ENCODE measurements around the gene UST. TPM values are rescaled to one million over a fixed set of nuclear protein-coding genes. Genes with fewer than 3 reads are reported as not detected.

Gene UST
- total and polyA plus RNA-seq, 9 of the 15 experiments (the other 6 are each of a cell fraction or from before 2014, with no cell fraction given), result 0.04 to 0.10 TPM; not detected in 7

DNA sequence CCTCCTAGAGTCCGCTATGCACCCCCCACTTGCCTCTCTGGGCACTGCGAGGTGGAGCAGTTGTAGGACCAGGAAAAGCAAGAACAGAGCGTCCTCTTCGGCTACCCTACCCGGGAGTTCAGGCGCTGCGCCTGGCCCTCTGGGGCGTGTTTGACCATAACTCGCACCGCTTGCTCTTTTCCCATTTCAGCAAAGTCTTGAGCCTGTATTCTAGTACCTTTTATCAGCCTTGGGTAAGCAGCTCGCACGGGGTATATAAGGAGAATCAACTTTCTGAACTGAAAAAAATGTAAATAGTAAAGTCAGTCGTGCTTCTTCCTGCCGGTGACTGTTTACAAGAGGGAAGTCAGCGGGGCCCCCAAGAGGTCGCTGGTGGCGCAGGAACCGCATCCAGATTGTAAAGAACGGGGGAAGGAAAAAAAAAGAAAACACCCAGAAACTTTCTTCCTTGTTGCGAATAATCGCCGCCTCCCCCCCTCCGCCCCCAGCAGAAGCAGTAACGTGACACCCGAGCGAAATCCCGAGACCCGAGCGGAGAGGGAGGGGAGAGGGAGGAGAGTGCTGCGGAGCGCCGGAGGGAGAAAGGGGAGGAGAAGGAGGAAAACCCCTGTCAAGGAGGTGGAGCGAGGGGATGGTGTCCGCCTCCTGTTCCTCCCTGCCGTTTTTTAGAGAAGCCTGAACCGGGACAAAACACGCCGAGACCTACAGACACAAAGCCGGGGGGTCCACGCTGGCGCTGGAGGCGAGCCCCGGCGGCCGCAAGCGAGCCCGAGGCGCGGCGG, at the start of gene UST (continued):
- TF ChIP-seq, protein P1, sequence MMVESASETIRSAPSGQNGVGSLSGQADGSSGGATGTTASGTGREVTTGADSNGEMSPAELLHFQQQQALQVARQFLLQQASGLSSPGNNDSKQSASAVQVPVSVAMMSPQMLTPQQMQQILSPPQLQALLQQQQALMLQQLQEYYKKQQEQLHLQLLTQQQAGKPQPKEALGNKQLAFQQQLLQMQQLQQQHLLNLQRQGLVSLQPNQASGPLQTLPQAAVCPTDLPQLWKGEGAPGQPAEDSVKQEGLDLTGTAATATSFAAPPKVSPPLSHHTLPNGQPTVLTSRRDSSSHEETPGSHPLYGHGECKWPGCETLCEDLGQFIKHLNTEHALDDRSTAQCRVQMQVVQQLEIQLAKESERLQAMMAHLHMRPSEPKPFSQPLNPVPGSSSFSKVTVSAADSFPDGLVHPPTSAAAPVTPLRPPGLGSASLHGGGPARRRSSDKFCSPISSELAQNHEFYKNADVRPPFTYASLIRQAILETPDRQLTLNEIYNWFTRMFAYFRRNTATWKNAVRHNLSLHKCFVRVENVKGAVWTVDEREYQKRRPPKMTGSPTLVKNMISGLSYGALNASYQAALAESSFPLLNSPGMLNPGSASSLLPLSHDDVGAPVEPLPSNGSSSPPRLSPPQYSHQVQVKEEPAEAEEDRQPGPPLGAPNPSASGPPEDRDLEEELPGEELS (CRISPR knock-in tag; IDR thresholded peaks at IDR 0.05; ENCODE audit: borderline replicate concordance), result no peak
- TF ChIP-seq, protein P2, sequence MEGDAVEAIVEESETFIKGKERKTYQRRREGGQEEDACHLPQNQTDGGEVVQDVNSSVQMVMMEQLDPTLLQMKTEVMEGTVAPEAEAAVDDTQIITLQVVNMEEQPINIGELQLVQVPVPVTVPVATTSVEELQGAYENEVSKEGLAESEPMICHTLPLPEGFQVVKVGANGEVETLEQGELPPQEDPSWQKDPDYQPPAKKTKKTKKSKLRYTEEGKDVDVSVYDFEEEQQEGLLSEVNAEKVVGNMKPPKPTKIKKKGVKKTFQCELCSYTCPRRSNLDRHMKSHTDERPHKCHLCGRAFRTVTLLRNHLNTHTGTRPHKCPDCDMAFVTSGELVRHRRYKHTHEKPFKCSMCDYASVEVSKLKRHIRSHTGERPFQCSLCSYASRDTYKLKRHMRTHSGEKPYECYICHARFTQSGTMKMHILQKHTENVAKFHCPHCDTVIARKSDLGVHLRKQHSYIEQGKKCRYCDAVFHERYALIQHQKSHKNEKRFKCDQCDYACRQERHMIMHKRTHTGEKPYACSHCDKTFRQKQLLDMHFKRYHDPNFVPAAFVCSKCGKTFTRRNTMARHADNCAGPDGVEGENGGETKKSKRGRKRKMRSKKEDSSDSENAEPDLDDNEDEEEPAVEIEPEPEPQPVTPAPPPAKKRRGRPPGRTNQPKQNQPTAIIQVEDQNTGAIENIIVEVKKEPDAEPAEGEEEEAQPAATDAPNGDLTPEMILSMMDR (IDR thresholded peaks at IDR 0.05 in 2 of 3, conservative IDR thresholded peaks at IDR 0.05 in 1 of 3; ENCODE audit: insufficient read depth in 2 of 3, low read depth in 1 of 3, low read length in 3 of 3), result peak in 2 of 3 experiments; percentile 50 to 51; a peak in 4 of 6 replicates
- no peak for TF ChIP-seq POLR2G (IDR thresholded peaks at IDR 0.05; ENCODE audit: low read depth, low read length)
- TF ChIP-seq SMAD2 (IDR thresholded peaks at IDR 0.05; ENCODE audit: low read depth, low read length), result no peak
- peak; percentile 29; the same call in 1 of the 2 replicates for TF ChIP-seq CXXC5 (CRISPR knock-in tag; IDR thresholded peaks at IDR 0.05)
- no peak for TF ChIP-seq FOXA3 (CRISPR knock-in tag; conservative IDR thresholded peaks at IDR 0.05 in 1 of 2, IDR thresholded peaks at IDR 0.05 in 1 of 2)
- no peak for TF ChIP-seq ESRRB (CRISPR knock-in tag; IDR thresholded peaks at IDR 0.05; ENCODE audit: borderline replicate concordance)
- TF ChIP-seq, protein P3, sequence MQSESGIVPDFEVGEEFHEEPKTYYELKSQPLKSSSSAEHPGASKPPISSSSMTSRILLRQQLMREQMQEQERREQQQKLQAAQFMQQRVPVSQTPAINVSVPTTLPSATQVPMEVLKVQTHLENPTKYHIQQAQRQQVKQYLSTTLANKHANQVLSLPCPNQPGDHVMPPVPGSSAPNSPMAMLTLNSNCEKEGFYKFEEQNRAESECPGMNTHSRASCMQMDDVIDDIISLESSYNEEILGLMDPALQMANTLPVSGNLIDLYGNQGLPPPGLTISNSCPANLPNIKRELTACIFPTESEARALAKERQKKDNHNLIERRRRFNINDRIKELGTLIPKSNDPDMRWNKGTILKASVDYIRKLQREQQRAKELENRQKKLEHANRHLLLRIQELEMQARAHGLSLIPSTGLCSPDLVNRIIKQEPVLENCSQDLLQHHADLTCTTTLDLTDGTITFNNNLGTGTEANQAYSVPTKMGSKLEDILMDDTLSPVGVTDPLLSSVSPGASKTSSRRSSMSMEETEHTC (IDR thresholded peaks at IDR 0.05), result 0 out of 2 replicates have a peak, but pooled peaks have one; percentile 18
- peak; percentile 22; the same call in 1 of the 2 replicates for TF ChIP-seq BHLHE40 (IDR thresholded peaks at IDR 0.05; ENCODE audit: low read length)
- TF ChIP-seq NUFIP1 (IDR thresholded peaks at IDR 0.05; ENCODE audit: partially characterized antibody), result no peak
- TF ChIP-seq DDX20 (tag; IDR thresholded peaks at IDR 0.05; ENCODE audit: low read depth), result no peak
- TF ChIP-seq, protein P4, sequence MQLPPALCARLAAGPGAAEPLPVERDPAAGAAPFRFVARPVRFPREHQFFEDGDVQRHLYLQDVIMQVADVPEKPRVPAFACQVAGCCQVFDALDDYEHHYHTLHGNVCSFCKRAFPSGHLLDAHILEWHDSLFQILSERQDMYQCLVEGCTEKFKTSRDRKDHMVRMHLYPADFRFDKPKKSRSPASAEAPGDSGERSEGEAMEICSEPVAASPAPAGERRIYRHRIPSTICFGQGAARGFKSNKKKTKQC (CRISPR knock-in tag; IDR thresholded peaks at IDR 0.05), result no peak
- TF ChIP-seq EGR1 (conservative IDR thresholded peaks at IDR 0.05), result peak; percentile 25; the same call in 1 of the 2 replicates
- TF ChIP-seq NFATC3 (IDR thresholded peaks at IDR 0.05), result peak; percentile 97
- TF ChIP-seq NFE2 (IDR thresholded peaks at IDR 0.05; ENCODE audit: low read depth), result no peak
- TF ChIP-seq ZNF212 (CRISPR knock-in tag; IDR thresholded peaks at IDR 0.05), result no peak
- no peak for TF ChIP-seq ZNF766 (CRISPR knock-in tag; conservative IDR thresholded peaks at IDR 0.05)
- TF ChIP-seq, protein P5, sequence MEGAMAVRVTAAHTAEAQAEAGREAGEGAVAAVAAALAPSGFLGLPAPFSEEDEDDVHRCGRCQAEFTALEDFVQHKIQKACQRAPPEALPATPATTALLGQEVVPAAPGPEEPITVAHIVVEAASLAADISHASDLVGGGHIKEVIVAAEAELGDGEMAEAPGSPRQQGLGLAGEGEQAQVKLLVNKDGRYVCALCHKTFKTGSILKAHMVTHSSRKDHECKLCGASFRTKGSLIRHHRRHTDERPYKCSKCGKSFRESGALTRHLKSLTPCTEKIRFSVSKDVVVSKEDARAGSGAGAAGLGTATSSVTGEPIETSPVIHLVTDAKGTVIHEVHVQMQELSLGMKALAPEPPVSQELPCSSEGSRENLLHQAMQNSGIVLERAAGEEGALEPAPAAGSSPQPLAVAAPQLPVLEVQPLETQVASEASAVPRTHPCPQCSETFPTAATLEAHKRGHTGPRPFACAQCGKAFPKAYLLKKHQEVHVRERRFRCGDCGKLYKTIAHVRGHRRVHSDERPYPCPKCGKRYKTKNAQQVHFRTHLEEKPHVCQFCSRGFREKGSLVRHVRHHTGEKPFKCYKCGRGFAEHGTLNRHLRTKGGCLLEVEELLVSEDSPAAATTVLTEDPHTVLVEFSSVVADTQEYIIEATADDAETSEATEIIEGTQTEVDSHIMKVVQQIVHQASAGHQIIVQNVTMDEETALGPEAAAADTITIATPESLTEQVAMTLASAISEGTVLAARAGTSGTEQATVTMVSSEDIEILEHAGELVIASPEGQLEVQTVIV (CRISPR knock-in tag; IDR thresholded peaks at IDR 0.05; ENCODE audit: borderline replicate concordance), result no peak
